ENCODE data around the gene NANS. TPM values are rescaled to one million over a fixed set of nuclear protein-coding genes. Genes with fewer than 3 reads are reported as not detected.

NANS gene
- total RNA-seq, 1 experiment from 2014 or later, result 40.4 TPM

GRCh38 chr9:98049288-98050072 lies 7.1 kb upstream of the NANS start:
- no peak for TF ChIP-seq CTCF (conservative IDR thresholded peaks at IDR 0.05)
- H3K36me3 Mint-ChIP-seq (ENCODE audit: insufficient read depth in 1 of 3, low read depth in 3 of 3), result no peaks in the 10 kb centered on the region
- peaks cover 13% of the 10 kb centered on the region for H3K27me3 Mint-ChIP-seq (ENCODE audit: low read depth)

More at GRCh38 chr9:98049288-98050072, 7.1 kb upstream of the NANS start:
- no peak overlapping the region for H3K4me2 ChIP-seq (ENCODE audit: insufficient read depth, insufficient read length, low read length)
- H2BK12ac ChIP-seq (ENCODE audit: insufficient read length, low read depth, low read length), result no peak overlapping the region
- H2BK20ac ChIP-seq (ENCODE audit: low read depth, low read length, poor library complexity, severe bottlenecking), result no peak overlapping the region
- H2BK15ac ChIP-seq (ENCODE audit: low read depth, low read length), result no peak overlapping the region
- H3K56ac ChIP-seq (ENCODE audit: insufficient read length, low read depth, low read length), result no peak overlapping the region
- H3K4ac ChIP-seq (ENCODE audit: low read depth, low read length), result no peak overlapping the region
- no peak overlapping the region for H2AK5ac ChIP-seq (ENCODE audit: insufficient read length, low read length)
- H4K8ac ChIP-seq (replicated peaks; ENCODE audit: insufficient read length, low read depth, low read length), result no peak overlapping the region
- no peaks in the 10 kb centered on the region for H3K9me3 ChIP-seq (ENCODE audit: control insufficient read depth, low read depth, low read length)
- Mint-ChIP-seq H3K9me3 (no peaks in the 10 kb centered on the region), H3K27ac (no peak overlapping the region), H3K4me3 (no peak overlapping the region), H3K4me1 (no peaks in the 10 kb centered on the region)
- H2BK5ac ChIP-seq (ENCODE audit: insufficient read length, low read length), result no peak overlapping the region
- no peak overlapping the region for H3T11ph ChIP-seq (ENCODE audit: low read length)
- no peak overlapping the region for H4K5ac ChIP-seq (ENCODE audit: insufficient read length, low read depth, low read length)
- no CpG with 5 or more reads among the region's 1 CpG for WGBS (ENCODE audit: extremely low coverage, insufficient read length, low lambda C conversion rate)
- H3K23ac ChIP-seq (ENCODE audit: insufficient read length, low read depth, low read length), result no peak overlapping the region
- no peak overlapping the region for H3K14ac ChIP-seq (ENCODE audit: insufficient read depth, low read length)
- no peaks in the 10 kb centered on the region for H3K23me2 ChIP-seq (ENCODE audit: insufficient read length, low read depth, low read length, poor library complexity, severe bottlenecking)
- no peaks in the 10 kb centered on the region for H4K20me1 ChIP-seq (ENCODE audit: control insufficient read depth, insufficient read depth, insufficient read length)
- H3K27ac ChIP-seq (ENCODE audit: insufficient read length, low read depth, low read length), result no peak overlapping the region
- H3K9ac ChIP-seq (ENCODE audit: extremely low read depth, insufficient read length, low read length), result no peak overlapping the region
- no peak for DNase-seq
- no peaks in the 10 kb centered on the region for H3K79me2 ChIP-seq (ENCODE audit: insufficient read depth, low read length)
- no peak overlapping the region for H4K91ac ChIP-seq (ENCODE audit: insufficient read length, low read depth, low read length)
- no peaks in the 10 kb centered on the region for H3K79me1 ChIP-seq (ENCODE audit: insufficient read depth, low read depth, low read length, poor library complexity, severe bottlenecking)
- H3K4me1 ChIP-seq (ENCODE audit: insufficient read depth, low read length), result no peaks in the 10 kb centered on the region; the same call in 1 of the 2 replicates
- H2BK120ac ChIP-seq (ENCODE audit: low read depth, low read length, poor library complexity, severe bottlenecking), result no peak overlapping the region
- no peaks in the 10 kb centered on the region for H3K27me3 ChIP-seq (ENCODE audit: insufficient read depth, low read length)
- H2AFZ ChIP-seq (ENCODE audit: low read length), result no peak overlapping the region
- H3K18ac ChIP-seq (ENCODE audit: insufficient read length, low read depth, low read length), result no peak overlapping the region
